Smooth muscle cell of the brain vasculature (primary cell): ENCODE measurements around the gene ATP2B2.
A peak's percentile ranks its signal among the peaks of the same experiment; 100 is the strongest.

Source experiments
- DNase-seq: peaks from one replicate; pipeline ENCODE4 v3.0.0-alpha.2; 2012; ENCODE audit warnings: low read depth, low spot score

The ATP2B2 gene

DNA sequence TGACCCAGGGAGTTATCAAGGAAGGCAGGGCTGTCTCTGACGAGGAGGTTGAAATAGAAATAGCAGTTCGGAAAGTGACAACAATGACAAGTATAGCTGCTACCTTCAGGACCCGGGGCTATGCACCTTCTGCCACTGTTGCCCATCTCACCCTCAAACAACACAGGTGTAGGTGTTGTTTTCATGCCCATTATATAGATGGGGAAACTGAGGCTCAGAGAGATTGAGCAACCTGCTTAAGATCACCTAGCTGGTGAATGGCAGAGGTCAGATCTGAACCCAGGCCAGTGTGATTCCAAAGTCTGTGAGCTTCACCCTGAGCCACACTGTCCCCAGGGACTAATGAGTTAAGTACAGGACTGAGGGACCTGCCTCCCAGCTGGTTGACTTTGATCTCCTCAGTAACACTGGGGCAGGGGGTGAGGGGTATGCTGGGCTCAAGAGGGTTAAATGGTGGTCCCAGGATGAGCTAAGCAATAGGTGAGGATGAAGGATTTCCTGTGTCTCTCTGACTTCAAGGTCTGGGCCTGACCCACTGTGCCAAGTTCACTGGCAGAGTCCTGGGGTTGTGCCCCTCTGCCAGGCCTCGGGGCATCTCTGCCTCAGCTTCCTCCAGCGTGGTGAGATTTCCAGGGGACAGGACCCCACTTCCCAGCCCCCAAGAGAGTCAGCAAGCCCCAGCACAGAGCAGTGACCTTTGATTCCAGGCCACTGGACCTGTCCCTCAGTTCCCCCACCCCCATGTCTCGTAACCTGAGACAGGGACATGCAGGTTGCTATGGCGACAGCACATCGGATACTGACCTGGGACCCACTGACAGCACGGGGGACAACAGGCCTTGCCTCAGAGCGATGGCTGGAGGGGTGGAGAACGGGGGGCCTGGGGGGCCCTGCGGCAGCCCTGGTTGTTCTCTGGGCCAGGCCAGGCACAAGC is 35.0 kb downstream of the ATP2B2 start:
- DNase-seq = no peak

- no peak for DNase-seq
Measured at GRCh38 chr3:10469441-10470119, 35.8 kb downstream of the ATP2B2 start.

- no peak for DNase-seq
Measured at GRCh38 chr3:10468613-10469354, 36.6 kb downstream of the ATP2B2 start.

DNA sequence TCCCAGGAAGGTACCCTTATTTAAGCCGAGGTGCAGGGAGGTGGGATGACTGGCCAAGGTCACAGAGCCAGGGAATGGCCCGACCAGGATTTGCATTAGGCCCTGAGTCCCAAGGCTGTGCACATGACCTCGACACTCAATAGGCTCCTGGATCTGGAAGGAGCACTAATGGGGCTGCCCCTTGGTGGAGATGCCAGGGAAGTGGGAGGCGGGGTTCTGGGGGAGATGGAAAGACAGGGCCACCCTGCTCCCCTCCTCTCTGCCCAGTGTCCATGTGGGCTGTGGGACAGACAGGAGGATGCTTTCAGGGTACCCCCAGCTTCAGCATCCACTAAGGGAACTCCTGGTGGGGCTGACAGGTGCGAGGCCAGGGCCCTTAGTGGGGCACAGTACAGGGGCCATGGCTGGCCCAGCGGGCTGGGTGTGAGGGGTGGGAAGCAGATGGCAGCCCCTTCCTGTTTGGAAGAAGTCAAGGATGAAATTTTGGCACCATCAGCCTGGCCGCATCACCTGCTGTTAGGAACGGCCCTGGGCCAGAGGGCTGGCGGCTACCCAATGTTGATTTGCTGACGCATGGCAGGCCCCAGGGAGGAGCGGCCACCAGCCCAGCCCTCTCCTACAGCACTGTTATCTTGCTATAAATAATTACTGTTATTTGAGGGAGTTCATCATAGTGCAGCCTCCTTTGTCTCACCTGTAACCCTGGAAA is 37.3 kb downstream of the ATP2B2 start:
- DNase-seq = no peak

DNA sequence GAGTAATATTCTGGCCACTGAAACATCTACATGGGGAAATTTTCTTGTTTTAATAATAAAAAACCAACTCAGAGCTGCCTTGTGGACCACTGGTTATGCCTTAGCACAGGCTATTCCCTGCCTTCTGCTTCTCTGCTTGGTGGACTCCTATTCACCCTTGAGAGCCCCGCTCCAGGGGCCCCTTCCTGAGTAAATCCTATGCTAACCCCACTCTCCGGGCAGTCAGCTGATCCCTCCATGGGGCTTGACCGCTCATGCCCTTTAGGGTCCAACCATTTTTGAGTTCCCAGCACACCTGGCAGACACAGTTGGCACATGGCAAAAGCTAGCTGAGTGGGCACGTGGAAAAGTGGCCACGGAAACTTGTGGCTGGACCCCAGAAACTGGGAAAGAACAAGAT is 38.2 kb downstream of the ATP2B2 start:
- no peak for DNase-seq

DNA sequence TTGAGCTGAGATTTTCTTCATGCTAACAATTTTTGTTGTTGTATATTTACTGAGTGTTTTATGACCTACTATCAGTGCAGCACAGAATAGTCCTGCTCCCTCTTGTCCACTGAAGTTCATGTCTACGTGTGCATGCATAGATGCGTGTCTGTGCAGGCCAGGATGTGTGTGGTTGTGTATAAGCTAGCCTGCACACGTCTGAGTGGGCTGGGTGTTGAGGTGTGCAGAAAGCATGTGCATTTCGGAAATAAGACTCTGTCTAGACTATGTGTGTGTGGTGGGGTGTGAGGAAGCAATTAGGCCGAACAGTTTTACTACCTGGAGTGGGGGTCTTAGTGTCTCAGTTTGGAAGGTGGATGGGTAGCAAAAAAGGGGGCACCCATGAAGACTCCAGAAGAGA is 39.2 kb downstream of the ATP2B2 start:
- no peak for DNase-seq

GRCh38 chr3:10465161-10465560 is 40.2 kb downstream of the ATP2B2 start:
- DNase-seq = no peak

- no peak for DNase-seq
Measured at GRCh38 chr3:10463533-10464434, 41.6 kb downstream of the ATP2B2 start.

DNA sequence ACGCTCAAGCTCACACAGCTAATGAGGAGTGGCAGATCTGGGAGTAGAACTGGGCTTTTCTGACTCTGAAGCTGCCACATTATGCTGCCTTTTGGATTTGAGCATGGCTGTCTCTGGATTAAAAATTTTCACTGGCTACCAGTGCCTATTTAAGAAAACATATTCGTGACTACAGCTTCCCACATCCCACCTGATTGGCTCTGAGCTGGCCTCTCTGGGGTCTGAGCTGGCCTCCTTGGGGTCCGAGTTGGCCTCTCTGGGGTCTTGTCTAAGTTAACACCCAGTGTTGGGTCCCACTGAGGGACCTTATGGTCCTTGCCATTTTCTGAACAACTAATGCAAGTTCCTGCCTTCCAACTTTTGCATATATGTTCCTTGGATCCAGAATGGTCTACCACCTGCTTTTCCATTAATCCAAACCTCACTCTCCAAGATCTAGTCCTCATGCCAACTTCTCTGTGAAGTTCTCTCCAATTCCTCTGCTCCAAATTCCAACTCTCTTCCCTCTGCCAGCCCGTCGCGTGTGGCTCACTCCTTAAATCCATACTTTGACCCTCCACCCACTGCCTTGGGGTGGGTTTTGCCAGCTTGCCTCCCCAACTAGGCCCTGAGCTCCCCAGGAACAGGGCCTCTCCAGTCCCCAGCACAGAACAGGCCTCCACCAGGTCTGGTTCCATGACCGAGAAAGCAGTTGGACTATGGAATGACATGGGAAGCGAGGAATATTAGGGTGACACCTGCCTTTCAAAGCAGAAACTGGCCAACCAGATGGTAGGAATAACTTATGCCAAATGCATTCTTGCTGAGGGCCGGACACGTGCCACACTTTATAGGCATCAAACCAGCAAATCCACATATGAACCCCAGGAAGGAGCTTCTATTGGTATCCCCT is 42.5 kb downstream of the ATP2B2 start:
- no peak for DNase-seq

- DNase-seq = no peak
Measured at GRCh38 chr3:10460951-10461545, 44.3 kb downstream of the ATP2B2 start.

DNA sequence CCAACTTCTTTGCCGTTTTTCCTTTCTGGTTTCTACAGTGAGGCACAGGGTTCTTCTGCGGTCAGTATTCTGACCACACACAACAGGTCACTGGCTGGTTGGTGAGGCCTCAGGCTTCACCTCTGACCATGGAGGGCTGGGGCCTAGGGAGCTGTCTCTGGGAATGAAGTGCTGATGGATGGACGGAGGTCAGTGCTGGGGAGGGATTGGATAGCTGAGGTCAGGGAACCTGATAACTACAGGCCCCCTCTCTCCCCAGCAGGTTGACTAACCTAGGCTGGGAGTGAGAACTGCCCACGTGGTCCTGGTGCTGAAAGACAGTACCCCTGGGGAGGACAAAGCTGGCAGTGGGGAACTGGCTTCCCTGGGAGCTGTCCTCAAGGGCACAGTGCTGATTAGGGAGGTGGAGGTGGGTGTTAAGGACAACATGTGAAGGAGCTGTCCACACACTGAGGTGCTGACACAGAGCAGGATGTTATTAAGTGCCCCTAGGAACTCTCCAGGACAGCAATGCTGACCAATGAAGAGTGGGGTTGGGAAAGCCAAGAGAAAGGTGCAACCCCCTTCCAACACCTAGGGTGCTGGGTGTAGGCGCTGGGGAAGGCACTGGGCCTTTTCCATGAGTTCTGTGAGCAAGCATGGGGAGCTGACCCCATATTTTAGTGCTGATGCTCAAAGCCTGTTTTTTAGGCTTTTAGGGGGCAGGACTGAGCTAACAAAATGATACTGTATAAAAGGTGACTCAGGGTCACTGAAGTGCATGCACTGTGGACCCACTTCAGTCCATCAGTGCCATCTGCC is 45.2 kb downstream of the ATP2B2 start:
- peak; percentile 37 for DNase-seq

DNA sequence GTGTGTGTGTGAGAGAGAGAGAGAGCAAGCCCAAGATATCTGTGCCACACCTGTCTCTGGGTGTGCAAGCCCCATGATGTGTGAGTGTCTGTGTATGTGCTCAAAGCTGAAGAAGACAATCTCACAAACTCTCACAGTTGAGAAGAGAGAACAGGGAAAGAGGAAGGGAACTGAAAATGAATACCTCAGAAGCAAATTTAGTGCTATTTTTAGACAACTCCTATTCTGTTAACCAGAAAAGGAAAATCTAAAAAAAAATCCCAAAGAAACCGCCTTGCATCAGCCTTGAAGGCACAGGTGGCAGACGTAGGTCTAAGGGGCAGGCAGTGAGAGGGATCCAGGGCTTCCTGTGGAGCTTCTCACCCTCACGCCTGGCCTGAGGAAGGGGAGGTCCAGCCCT is 47.8 kb downstream of the ATP2B2 start:
- no peak for DNase-seq

- DNase-seq = no peak
Measured at GRCh38 chr3:10456981-10457380, 48.4 kb downstream of the ATP2B2 start.

- DNase-seq = no peak
Measured at GRCh38 chr3:10455545-10455914, 49.9 kb downstream of the ATP2B2 start.

DNA sequence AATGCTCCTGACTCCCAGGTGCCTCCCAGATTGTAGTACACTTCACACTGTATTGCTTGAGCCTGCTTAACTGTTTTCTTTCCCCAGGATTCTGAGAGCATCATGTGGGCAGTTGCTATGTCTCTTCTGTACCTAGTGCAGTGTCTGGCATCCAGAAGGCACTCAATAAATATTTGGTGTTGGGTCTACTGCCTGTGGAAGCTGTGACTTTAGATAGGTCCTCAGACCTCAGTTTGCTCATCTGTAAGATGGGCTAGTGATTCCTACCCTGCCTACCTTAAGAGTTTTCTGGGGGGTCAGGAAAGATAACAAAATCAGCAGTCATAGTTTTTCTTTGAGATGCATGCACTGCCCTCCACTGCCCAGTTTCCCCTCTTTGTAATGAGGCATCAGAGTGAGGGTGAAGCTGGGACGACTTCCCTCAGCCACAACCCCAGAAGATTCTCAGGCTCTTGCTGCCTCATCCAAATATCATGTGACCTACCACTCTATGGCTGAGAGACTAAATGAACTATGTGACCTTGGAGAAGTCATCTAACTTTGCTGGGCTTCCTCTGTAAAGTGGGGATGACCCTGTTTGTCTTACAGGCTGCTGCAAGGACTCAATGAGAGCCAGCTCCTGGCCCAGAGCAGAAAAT is 50.4 kb downstream of the ATP2B2 start:
- DNase-seq = no peak

DNA sequence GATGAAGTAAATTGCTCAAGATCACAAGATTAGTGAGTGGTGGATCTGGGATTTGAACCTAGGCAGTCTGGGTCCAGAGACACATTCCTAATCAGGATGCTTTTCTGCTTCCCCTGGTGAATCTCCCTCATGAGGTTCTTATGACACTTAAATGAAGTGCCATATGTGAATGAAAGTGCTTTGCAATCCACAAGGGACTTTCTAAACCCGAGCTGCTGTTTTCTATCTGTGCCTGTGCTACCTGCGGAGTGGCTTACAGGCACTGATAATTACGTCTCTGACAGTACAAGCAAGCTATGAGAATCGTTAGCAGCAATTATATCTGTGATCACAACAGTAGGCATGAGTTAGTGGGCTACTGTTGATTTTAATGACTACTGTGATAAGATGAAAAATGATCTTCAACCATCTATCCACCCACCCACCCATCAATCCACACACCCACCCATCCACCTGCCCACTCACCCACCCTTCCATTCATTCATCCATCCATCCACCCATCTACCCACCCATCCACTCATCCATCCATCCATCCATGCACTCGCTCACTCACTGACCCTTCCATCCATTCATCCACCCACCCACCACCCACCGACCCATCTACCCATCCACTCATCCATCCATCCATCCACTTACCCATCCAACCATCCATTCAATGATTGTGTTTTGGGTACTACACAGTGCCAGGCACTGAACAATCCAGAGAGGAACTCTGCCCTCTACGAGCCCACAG is 51.8 kb downstream of the ATP2B2 start:
- no peak for DNase-seq
